Activated naive CD4-positive, alpha-beta T cell treated with Interleukin-2 at 50 U/mL for 16 hours (primary cell): Measurements from ENCODE around the gene CRYAB.

Experiments
- DNase-seq: peaks from one replicate; pipeline ENCODE4 v3.0.0-alpha.2; 2020

CRYAB gene, protein sequence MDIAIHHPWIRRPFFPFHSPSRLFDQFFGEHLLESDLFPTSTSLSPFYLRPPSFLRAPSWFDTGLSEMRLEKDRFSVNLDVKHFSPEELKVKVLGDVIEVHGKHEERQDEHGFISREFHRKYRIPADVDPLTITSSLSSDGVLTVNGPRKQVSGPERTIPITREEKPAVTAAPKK

DNA sequence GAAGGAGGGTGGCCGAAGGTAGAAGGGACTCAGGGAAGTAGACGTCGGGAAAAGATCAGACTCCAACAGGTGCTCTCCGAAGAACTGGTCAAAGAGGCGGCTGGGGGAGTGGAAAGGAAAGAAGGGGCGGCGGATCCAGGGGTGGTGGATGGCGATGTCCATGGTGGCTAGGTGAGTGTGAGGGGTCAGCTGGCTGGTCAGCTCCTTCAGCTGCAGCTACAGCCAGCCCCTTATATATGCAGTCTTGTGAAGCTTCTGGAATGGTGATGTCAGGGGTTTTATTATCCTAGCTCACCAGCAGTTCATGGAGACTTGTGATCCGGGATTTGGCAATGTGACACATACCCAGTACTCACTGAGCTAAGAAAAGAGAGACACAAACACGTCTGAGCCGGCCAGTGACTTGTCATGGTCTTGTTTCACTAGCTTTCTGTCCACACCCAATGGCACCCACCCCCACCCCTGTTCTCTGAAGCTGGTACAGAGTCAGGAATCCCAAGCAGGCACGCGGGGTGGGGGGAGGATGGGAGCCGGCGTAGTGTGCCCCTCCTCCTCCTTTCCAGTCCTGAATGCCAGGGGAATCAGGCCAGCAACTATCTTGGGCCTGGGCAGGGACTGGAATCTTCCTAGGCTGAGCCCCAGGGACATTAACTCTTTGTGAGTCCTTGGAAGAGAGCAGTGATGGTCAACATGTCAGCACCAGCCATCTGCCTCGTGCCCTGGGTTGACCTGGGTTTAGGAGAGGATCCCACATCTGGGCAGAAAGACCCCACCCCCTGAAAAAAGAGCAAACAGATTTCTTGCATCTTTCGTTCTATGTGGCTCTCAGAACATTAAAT lies at the start of gene CRYAB:
Gene CRYAB (minus strand): TSS at position 208 of the 839 bp plus-strand sequence. CDS start 46 bp downstream, at position 162.
- no peak for DNase-seq

DNA sequence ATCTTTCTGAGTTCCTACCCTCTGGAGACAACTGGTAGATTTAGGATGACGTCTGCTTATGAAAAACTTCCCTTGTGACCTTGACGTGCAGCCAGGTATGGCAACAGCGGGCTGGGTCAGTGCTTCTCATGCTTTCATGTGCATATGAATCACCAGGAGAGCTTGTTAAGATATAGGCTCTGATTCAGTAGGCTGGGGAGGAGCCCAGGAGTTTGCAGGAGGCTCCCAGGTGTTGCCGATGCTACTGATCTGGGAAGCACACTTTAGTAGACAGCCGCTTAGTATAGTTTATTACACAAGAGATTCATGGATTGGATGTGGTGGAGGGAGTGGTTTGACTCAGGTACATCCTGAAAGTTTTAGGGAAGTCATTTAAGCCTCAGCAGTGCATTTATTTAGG lies 49.3 kb upstream of the CRYAB start:
- no peak for DNase-seq

DNA sequence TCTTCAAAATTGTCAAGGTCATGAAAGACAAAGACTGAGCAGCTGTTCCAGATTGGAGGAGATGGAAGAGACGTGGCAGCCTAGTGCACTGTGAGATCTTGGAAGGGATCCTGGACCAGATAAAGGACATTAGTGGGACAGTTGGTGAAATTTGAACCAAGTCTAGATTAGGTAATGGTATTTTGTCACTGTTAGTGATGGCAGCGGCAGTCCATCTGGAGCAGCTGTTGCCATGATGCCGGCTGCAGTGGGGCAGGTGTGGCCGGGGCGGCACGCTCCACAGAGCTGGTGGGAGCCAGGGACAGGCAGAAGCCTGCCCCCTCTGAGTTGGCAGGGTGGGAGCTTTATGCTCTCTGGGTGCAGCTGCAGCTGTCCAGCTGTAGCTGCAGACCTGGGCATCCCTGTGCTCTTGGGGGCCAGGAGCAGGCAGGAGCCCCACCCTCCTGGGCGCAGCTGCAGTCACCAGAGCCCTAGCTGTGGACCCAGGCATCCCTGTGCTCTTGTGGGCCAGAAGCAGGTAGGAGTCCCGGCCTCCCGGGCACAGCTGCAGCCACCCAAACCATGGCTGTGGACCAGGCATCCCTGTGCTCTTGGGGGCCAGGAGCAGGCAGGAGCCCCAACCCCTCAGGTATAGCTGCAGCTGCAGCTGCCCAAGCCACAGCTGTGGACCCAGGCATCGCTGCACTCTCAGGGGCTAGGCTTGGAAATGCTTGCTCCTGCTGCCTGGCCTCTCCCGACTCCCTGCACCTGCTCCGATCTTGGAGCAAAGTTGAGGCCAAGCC lies 46.3 kb upstream of the CRYAB start:
- DNase-seq = no peak

DNA sequence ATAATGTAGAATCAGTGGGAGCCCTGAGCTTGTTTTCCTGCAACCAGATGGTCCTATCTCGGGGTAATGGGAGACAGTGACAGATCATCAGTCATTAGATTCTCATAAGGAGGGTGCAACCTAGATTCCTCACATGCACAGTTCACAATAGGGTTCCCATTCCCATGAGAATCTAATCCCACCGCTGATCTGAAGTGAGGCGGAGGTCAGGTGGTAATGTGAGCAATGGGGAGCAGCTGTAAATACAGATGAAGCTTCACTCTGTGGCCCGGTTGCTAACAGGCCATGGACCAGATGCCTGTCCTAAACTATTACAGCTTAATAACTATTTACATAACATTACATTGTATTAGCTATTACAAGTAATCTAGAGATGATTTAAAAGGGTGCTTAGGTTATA lies 42.6 kb upstream of the CRYAB start:
- no peak for DNase-seq

DNA sequence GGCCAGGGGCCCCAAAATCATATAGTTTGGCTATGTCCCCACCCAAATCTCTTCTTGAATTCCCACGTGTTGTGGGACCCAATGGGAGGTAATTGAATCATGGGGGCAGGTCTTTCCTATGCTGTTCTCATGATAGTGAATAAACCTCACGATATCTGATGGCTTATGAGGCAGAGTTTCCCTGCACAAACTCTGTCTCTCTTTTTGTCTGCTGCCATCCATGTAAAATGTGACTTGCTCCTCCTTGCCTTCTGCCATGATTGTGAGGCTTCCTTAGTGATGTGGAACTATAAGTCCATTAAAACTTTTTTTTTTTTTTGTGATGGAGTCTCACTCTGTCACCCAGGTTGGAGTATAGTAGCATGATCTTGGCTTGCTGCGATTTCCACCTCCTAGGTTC lies 40.0 kb upstream of the CRYAB start:
- DNase-seq = no peak

DNA sequence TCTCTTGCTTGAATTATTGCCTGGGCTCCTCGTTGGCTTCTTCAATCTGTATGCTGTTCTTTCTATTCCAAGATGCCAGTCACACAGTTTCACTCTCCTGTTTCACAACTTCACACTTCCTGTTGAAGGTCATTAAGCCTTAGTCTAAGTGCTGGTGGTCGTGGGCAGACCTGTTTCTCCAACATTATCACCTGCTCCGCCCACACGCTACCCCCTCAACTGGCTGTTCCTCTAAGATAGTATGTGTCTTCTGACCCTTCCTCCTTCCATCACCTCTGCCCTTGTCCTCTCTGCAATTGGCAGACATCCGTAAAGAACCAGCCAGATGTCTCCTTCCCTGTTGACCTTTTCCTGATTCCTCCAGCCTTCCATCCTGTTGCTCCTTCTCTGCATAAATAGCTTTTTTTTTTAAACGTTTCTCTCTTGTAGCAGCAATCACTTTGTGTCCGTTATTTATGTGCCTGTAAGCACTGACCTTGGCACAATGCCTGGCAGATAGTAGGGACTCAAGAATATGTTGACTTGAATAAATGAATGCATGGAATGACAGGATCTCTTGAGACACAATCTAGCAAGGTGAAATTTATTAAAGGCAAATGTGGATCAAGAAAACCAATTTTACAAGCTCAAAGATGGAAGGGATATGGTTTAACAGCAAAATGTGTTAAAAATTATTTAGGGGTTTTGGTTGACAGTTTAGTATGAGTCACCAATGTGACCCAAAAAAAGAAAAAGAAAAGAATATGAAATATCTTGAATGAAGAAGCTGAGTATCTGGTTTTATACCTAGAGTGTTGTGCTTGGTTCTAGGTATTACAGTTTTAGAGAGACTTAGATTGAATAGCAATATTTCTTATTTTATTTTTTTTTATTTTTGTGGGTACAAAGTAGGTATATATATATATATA lies 38.2 kb upstream of the CRYAB start:
- DNase-seq = no peak

DNA sequence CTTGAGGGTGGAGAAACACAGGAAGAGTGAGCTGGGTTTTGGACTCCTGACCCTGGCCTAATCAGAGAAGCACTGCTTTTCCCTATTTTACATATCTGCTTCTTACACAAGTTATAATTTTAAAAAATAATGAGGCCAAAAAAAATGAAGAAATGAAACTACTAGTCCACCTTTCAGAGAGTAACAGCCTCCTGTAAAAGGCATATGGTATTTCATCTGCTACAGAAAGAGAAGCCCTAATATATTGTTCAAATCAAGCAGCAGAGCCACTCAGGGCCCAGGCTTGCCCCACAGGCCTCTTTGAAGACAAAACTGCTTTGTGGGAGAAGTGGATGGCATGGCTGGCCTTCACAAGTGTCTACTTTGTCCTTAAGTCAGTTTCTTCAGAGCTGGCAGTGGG lies 35.6 kb upstream of the CRYAB start:
- DNase-seq = no peak

DNA sequence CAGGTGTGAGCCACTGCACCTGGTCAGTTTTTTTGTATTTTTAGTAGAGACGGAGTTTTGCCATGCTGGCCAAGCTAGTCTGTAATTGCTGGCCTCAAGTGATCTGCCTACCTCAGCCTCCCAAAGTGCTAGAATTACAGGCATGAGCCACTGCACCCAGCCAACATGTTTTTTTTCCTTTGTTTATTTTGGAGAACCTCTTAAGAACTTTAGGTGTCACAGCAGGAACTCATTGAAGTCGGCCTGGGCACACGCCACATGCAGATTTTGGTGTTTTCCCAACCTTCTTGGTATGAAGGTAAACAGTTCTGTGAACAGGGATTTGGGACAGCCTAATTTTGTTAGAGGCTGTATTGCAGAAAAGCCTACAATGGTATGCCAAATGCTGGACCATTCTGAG lies 34.9 kb upstream of the CRYAB start:
- DNase-seq = no peak

DNA sequence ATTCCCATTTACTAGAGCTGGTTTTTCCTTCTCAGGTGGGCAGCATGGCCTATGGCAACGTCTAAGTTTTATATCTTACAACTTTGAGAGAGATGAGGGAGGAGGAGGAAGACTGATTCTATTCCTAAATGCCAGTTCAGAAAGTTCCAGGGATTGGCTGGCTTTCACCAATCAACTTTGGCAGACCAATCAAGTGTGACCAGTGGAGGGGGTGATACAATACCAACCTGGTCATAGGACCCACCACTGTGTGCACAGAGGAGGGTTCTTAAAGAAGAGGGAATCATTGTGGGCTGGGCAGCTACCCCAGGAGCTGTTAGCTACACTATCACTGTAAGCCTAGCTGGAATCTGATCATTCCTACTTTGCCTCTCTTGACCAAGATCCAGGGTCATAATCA lies 33.6 kb upstream of the CRYAB start:
- DNase-seq = no peak

DNA sequence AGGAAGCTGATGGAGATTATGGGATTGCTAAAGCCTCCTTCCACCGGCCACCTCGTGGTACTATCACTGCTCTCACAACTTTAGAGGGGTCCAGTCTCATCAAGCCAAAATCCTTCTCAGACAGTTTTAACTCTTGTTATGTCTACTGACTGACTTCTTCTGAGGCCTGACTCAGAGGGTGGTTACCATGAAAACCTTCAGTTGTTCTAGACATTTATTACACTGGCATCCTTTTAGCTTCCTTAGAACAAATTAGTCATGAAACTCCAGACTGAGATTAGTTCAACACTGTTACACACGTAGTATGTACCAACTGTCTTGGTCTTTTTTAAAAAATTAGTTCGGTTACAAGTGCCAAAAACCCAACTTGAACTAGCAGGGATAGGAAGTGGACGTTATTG lies 33.1 kb upstream of the CRYAB start:
- DNase-seq = no peak

DNA sequence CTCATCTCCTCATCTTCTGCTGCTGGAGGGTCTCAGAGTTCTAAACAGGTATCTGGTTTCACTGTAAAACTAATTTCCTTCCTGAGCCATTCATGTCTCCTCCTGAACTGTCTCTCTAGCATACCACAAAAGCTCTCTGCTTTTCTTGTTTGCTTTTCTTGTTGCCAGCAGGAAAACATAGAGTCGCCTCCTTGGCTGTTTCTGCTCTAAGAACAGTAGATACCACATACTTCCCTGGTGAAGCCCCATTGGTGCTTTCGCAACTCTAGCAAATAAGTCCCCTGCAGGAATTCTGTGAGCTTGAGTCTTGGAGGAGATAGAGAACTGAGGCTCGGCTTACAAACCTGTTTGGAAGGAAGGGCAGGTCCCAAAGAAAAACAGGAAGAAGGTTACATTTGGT lies 32.6 kb upstream of the CRYAB start:
- DNase-seq = no peak

DNA sequence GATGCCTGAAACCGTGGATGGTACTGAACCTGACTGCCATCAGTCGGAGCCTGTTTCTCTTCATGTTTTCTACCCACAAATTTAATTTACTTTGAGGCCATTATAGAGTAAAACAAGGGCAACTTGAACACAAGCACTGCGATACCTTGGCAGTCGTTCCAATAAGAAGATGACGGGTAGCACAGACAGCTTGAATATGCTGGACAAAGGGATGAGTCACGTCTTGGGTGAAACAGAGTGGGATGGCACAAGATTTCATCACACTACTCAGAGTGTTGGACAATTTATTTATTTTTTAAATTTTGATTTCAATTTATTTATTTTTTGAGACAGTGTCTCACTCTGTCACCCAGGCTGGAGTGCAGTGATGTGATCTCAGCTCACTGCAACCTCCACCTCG lies 31.3 kb upstream of the CRYAB start:
- no peak for DNase-seq

DNA sequence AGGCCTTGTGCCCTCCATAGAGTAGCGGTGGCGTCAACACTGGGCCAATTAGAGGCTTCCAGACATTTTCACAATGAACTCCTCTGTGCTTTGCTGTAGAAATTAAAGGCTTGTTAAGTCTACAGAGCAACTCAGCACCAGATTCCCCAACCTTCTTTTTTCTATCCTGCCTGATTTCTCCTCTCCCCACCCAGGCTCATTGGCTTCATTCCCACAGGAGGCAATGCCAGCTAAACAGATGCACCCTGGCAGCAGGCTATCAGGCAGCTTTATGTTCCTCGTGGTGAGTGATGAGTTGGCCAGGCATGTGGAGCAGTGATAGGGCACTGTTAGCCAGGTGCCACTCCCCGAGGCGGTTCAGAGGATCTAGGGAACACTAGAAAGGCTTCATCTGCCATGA lies 30.4 kb upstream of the CRYAB start:
- DNase-seq = no peak

DNA sequence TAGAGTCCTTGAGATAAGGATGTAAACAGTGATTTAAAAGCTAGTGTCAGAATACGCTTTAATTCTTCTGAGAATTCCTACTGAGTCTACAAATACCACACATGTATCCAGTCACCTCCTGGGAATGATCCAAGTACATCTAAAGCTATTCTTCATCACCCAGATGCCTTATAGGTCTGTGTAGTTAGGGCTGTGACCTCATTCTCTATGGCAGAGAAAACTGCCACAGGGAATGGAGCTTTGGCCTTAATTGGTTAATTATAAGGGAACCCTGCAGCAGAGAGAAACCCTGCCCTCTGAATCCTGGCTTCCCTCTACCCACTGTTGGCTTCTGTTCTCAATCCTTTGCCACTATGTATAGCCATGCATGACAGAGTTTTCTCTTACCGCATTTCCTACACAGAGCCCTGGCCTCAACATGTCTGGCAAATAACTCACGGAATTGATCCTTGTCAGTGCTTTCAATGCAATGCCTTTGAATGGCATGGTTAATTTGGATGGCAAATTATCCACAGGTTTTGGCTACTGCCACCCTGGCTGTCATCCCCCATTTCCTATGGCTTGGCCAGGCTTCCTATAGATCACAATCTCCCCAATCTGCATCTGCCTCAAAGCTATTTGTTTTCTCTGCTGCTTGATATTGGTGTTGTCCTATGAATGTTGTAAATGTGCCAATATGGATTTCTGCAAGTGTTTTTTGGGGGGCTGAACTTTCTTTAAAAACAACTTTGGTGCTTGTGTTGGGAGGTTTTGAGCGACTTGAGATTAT lies 28.4 kb upstream of the CRYAB start:
- no peak for DNase-seq

DNA sequence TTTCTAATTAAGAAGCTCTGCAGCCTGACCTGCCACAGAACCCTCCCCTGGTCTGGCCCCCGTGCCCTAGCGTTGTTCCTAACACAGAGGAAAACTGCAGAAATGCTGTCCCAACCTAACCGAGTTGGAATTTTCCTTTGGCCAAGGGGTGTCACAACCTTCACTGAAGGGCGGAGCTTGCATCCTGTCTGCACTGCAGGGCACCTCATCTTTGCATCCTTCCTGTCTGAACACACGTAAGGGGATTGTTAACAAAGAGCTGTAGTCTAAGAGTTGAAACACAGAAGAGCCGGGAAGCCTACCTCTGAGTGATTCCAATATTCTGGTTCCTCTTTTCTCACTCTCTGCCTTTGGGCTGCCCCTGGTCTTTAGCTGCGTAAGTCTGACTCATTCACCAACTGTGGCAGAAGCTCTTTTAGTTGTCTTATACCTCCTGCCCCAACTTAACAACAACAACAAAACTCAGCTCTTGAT lies 27.2 kb upstream of the CRYAB start:
- DNase-seq = peak; percentile 37

DNA sequence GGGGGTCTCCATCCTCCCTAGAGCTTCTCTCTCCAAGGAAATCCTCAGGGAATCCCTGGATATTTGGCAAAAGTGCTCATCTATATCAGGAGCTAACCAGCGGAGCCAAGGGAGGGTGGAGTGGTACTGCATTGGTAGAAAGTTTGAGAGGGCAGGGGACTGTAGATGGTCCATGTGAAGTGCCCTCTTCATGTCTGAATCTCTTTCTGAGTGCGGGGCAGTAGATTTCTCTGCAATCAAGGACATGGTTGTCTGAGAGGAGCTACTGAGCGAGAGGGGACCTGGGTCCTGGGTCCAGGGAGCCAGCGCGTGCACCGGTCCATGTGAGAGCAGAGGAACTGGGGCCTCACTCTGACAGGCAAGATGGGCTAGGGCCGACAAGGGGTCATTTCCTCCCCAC lies 26.3 kb upstream of the CRYAB start:
- no peak for DNase-seq

DNA sequence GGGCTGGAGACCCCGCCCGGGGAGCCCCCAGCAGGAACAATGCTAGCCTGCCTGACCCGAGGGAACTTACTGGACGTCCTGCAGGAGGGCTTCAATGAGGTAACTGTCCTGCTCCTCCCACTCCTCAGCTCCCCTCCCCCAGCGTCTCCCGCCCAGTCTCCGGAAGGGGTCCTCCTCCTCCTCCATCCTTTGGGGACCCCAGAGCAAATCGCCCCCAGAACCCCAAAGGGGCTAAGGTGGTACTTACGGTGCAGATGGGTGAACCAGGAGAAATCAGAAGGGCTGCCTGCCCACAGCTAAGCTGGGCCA lies 25.8 kb upstream of the CRYAB start:
- DNase-seq = no peak

DNA sequence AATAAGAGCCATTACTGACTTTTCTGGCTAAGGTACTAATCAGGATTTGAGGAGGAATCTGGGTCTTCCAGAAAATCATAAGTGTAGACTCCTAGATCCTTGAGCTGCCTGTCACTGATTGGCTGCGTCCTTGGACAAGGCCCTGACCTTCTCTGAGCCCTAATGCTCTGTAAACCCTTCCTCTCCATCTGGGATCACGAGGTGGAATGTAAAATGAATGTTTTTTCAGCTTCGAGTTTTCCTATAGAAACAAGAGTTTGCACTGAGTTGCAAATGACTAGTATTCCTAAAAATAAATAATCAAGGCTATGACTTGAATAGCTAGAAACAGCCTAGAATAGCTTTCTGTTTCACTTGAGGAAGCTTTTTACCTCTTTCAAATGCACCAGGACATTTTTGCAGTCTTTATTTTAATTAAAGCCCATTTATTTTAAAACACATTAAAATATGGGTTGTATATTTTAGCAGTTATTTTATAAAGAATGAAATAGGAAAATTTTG lies 24.5 kb upstream of the CRYAB start:
- DNase-seq = no peak

DNA sequence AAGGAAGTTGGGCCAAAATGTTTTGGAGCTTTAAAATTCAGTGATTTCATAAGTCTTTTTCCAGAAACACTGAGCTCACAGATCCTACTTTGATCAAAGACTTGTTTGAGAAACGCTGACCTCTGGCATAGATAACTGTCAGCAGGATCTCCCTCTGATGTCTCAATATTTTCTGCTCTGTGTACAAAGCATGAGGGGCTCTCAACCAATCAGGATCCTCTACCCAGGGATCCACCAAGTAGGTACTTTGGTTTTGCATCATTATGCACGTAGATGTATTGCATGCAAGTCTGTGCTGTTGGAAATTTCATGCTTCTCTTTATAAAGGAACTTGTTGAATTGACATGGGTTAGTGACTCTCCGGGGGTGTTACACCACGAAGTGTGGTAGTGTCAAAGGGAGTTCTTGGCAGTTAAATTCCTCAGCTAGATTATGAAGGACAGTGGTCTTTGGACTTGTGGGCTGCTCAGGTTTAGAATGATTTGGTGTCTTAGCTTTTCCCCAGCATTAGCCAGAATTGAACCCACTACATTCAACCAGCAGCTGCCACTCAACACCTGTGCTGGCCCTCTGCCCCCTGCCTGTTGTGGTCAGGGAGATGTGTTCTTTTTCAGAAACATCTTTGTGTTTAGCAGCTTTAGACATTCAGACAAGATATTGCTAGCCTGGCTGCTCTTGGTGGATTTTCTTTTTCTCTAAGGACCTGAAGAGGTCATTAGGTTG lies 23.9 kb upstream of the CRYAB start:
- DNase-seq = no peak

DNA sequence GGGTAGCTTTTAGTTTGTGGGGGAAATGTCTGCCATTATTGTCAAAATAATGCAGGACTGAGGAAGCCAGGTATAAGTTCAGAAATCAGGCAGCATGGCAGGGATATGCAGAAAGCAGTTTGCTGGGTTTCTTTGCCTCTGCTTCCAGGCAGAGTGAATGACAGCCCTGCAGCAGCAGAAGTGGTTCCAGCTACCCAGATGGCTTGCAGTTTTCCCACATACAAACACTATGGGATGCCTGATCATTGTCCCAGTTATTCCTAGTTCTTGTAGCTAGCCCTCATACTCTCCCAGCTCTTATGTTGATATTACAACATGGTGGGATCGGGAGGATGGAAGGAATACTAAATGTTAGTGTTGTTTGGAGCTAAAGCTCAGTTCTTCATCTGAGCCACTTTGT lies 22.7 kb upstream of the CRYAB start:
- DNase-seq = no peak

DNA sequence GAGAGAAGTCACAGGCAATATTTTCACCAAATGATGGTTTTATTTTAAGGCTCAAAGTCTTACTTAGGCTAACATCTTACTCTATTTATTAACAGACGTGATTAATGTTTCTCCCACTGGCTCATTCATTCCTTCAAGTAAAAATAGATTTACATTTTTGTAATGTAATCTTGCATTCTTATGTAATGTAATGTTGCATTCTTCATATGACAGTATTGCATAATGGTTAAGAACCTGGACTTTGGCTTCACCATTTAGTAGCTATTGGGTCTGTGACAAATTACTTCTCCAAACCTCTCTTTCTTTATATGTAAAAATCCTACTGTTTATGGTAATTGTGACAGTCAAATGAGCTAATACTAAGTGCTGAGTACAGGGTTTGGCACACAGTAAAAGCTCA lies 22.3 kb upstream of the CRYAB start:
- DNase-seq = no peak
